ENCODE measurements around the gene SORBS2. TPM values are rescaled to one million over a fixed set of nuclear protein-coding genes. Genes with fewer than 3 reads are reported as not detected.

The SORBS2 gene
- total RNA-seq, 1 donor from 2014 or later, result 20.0 TPM

GRCh38 chr4:185852961-185853360 lies 41.0 kb upstream of the SORBS2 start:
- no peak for TF ChIP-seq CTCF (IDR thresholded peaks at IDR 0.05; ENCODE audit: unreplicated experiment)
- Mint-ChIP-seq H3K4me3 (ENCODE audit: unreplicated experiment) (no peak overlapping the region), H3K9me3 (ENCODE audit: unreplicated experiment) (peaks cover 4% of the 10 kb centered on the region), H3K27ac (ENCODE audit: unreplicated experiment) (no peak overlapping the region), H3K36me3 (ENCODE audit: low read depth, unreplicated experiment) (peaks cover 13% of the 10 kb centered on the region), H3K4me1 (ENCODE audit: unreplicated experiment) (no peaks in the 10 kb centered on the region), H3K27me3 (ENCODE audit: unreplicated experiment) (no peaks in the 10 kb centered on the region)
- no peak for DNase-seq (ENCODE audit: low spot score)

- no peaks in the 10 kb centered on the region for H3K4me1 Mint-ChIP-seq (ENCODE audit: unreplicated experiment)
- H3K9me3 Mint-ChIP-seq (ENCODE audit: unreplicated experiment), result no peaks in the 10 kb centered on the region
- H3K4me3 Mint-ChIP-seq (ENCODE audit: unreplicated experiment), result no peak overlapping the region
- TF ChIP-seq CTCF (IDR thresholded peaks at IDR 0.05; ENCODE audit: unreplicated experiment), result no peak
- H3K27ac Mint-ChIP-seq (ENCODE audit: unreplicated experiment), result no peak overlapping the region
- H3K36me3 Mint-ChIP-seq (ENCODE audit: low read depth, unreplicated experiment), result peaks cover 4% of the 10 kb centered on the region
- H3K27me3 Mint-ChIP-seq (ENCODE audit: unreplicated experiment), result no peaks in the 10 kb centered on the region
- DNase-seq (ENCODE audit: low spot score), result no peak
Measured at GRCh38 chr4:185849664-185850550, 37.9 kb upstream of the SORBS2 start.

- no peak for DNase-seq (ENCODE audit: low spot score)
- no peak overlapping the region for H3K27ac Mint-ChIP-seq (ENCODE audit: unreplicated experiment)
- H3K9me3 Mint-ChIP-seq (ENCODE audit: unreplicated experiment), result no peaks in the 10 kb centered on the region
Measured at GRCh38 chr4:185847352-185848097, 35.5 kb upstream of the SORBS2 start.

GRCh38 chr4:185846505-185847150 lies 34.6 kb upstream of the SORBS2 start:
- no peak for TF ChIP-seq CTCF (IDR thresholded peaks at IDR 0.05; ENCODE audit: unreplicated experiment)

More at GRCh38 chr4:185847352-185848097, 35.5 kb upstream of the SORBS2 start:
- H3K4me3 Mint-ChIP-seq (ENCODE audit: unreplicated experiment), result no peak overlapping the region
- TF ChIP-seq CTCF (IDR thresholded peaks at IDR 0.05; ENCODE audit: unreplicated experiment), result no peak
- H3K27me3 Mint-ChIP-seq (ENCODE audit: unreplicated experiment), result no peaks in the 10 kb centered on the region
- no peaks in the 10 kb centered on the region for H3K4me1 Mint-ChIP-seq (ENCODE audit: unreplicated experiment)
- peaks cover 4% of the 10 kb centered on the region for H3K36me3 Mint-ChIP-seq (ENCODE audit: low read depth, unreplicated experiment)

More at GRCh38 chr4:185846505-185847150, 34.6 kb upstream of the SORBS2 start:
- H3K4me1 Mint-ChIP-seq (ENCODE audit: unreplicated experiment), result no peaks in the 10 kb centered on the region
- H3K9me3 Mint-ChIP-seq (ENCODE audit: unreplicated experiment), result no peaks in the 10 kb centered on the region
- no peak overlapping the region for H3K4me3 Mint-ChIP-seq (ENCODE audit: unreplicated experiment)
- DNase-seq (ENCODE audit: low spot score), result no peak
- H3K27me3 Mint-ChIP-seq (ENCODE audit: unreplicated experiment), result no peaks in the 10 kb centered on the region
- H3K27ac Mint-ChIP-seq (ENCODE audit: unreplicated experiment), result no peak overlapping the region
- peaks cover 4% of the 10 kb centered on the region for H3K36me3 Mint-ChIP-seq (ENCODE audit: low read depth, unreplicated experiment)

All from endothelial cell (in vitro differentiated cells).